Measurements from ENCODE around the gene SORCS1. TPM values are rescaled to one million over a fixed set of nuclear protein-coding genes. Genes with fewer than 3 reads are reported as not detected.

The SORCS1 gene
- total and polyA plus RNA-seq, 2 experiments from 2014 or later, result 45.6 to 73.0 TPM

- no peaks in the 10 kb centered on the region for H3K9me3 ChIP-seq (ENCODE audit: low read depth)
- DNase-seq (ENCODE audit: low read depth in 1 of 2, low spot score in 1 of 2), result no peak
- H3K27ac ChIP-seq, result no peak overlapping the region
- no peaks in the 10 kb centered on the region for H3K27me3 ChIP-seq
- no peaks in the 10 kb centered on the region for H3K36me3 ChIP-seq
- no peak for TF ChIP-seq CTCF (IDR thresholded peaks at IDR 0.05; ENCODE audit: low read depth, low read length)
- peaks cover 15% of the 10 kb centered on the region for H3K4me1 ChIP-seq (ENCODE audit: low read depth)
- no peak overlapping the region for H3K4me3 ChIP-seq
Observed at GRCh38 chr10:106900016-106900652, 264.4 kb downstream of the SORCS1 start.

GRCh38 chr10:106898446-106898845 is 266.1 kb downstream of the SORCS1 start:
- Histone ChIP-seq H3K4me3 (no peak overlapping the region), H3K27ac (no peak overlapping the region), H3K36me3 (no peaks in the 10 kb centered on the region), H3K4me1 (ENCODE audit: low read depth) (peaks cover 20% of the 10 kb centered on the region), H3K27me3 (no peaks in the 10 kb centered on the region), H3K9me3 (ENCODE audit: low read depth) (no peaks in the 10 kb centered on the region)
- TF ChIP-seq CTCF (IDR thresholded peaks at IDR 0.05; ENCODE audit: low read depth, low read length), result no peak
- DNase-seq (ENCODE audit: low read depth in 1 of 2, low spot score in 1 of 2), result no peak

GRCh38 chr10:106897719-106898118 is 266.8 kb downstream of the SORCS1 start:
- no peak for DNase-seq (ENCODE audit: low read depth in 1 of 2, low spot score in 1 of 2)
- no peak for TF ChIP-seq CTCF (IDR thresholded peaks at IDR 0.05; ENCODE audit: low read depth, low read length)
- Histone ChIP-seq H3K9me3 (ENCODE audit: low read depth) (no peaks in the 10 kb centered on the region), H3K36me3 (no peaks in the 10 kb centered on the region), H3K4me1 (ENCODE audit: low read depth) (peaks cover 20% of the 10 kb centered on the region), H3K27me3 (no peaks in the 10 kb centered on the region), H3K27ac (no peak overlapping the region), H3K4me3 (no peak overlapping the region)

- Histone ChIP-seq H3K27me3 (no peaks in the 10 kb centered on the region), H3K4me1 (ENCODE audit: low read depth) (peaks cover 8% of the 10 kb centered on the region), H3K9me3 (ENCODE audit: low read depth) (no peaks in the 10 kb centered on the region), H3K4me3 (no peak overlapping the region), H3K27ac (peak overlapping the region; percentile 12), H3K36me3 (no peaks in the 10 kb centered on the region)
- DNase-seq (ENCODE audit: low read depth in 1 of 2, low spot score in 1 of 2), result no peak
- TF ChIP-seq CTCF (IDR thresholded peaks at IDR 0.05; ENCODE audit: low read depth, low read length), result no peak
Observed at GRCh38 chr10:106894692-106895091, 269.8 kb downstream of the SORCS1 start.

GRCh38 chr10:106877574-106877973 is 286.9 kb downstream of the SORCS1 start:
- H3K4me1 ChIP-seq (ENCODE audit: low read depth), result no peaks in the 10 kb centered on the region
- no peaks in the 10 kb centered on the region for H3K36me3 ChIP-seq
- no peaks in the 10 kb centered on the region for H3K9me3 ChIP-seq (ENCODE audit: low read depth)
- H3K27me3 ChIP-seq, result no peaks in the 10 kb centered on the region
- no peak for TF ChIP-seq CTCF (IDR thresholded peaks at IDR 0.05; ENCODE audit: low read depth, low read length)
- no peak overlapping the region for H3K27ac ChIP-seq
- H3K4me3 ChIP-seq, result no peak overlapping the region
- no peak for DNase-seq (ENCODE audit: low read depth in 1 of 2, low spot score in 1 of 2)

- H3K36me3 ChIP-seq, result no peaks in the 10 kb centered on the region
- no peak for TF ChIP-seq CTCF (IDR thresholded peaks at IDR 0.05; ENCODE audit: low read depth, low read length)
- no peak for DNase-seq (ENCODE audit: low read depth in 1 of 2, low spot score in 1 of 2)
- no peak overlapping the region for H3K4me3 ChIP-seq
- H3K4me1 ChIP-seq (ENCODE audit: low read depth), result no peaks in the 10 kb centered on the region
- H3K27ac ChIP-seq, result no peak overlapping the region
- no peaks in the 10 kb centered on the region for H3K9me3 ChIP-seq (ENCODE audit: low read depth)
- H3K27me3 ChIP-seq, result no peaks in the 10 kb centered on the region
Observed at GRCh38 chr10:106874604-106874889, 290.0 kb downstream of the SORCS1 start.
